ENCODE measurements around the gene RPL18. TPM values are rescaled to one million over a fixed set of nuclear protein-coding genes. Genes with fewer than 3 reads are reported as not detected.

The RPL18 gene
- total and polyA plus RNA-seq, 9 of the 15 experiments (the other 6 are each of a cell fraction or from before 2014, with no cell fraction given) = 312 to 2,635 (median 1,653) TPM

GRCh38 chr19:48637449-48637947 is 18.5 kb upstream of the RPL18 start (continued):
- TF ChIP-seq ZFP91 (CRISPR knock-in tag; IDR thresholded peaks at IDR 0.05) (peak; percentile 96), ZNF740 (CRISPR knock-in tag; IDR thresholded peaks at IDR 0.05) (peak; percentile 49; the same call in 1 of the 2 replicates), ZNF740 (tag; IDR thresholded peaks at IDR 0.05) (no peak), CREB3L1 (IDR thresholded peaks at IDR 0.05; ENCODE audit: borderline replicate concordance, low read depth) (peak; percentile 62; the same call in 1 of the 2 replicates), E2F1 (CRISPR knock-in tag; IDR thresholded peaks at IDR 0.05) (peak; percentile 73), TAF15 (IDR thresholded peaks at IDR 0.05; ENCODE audit: low read depth, low read length) (no peak), CTCFL (IDR thresholded peaks at IDR 0.05; ENCODE audit: borderline replicate concordance, insufficient read depth, low read depth, low read length, poor library complexity, severe bottlenecking) (peak; percentile 86), USF2 (CRISPR knock-in tag; IDR thresholded peaks at IDR 0.05) (peak; percentile 69), ATF6 (CRISPR knock-in tag; IDR thresholded peaks at IDR 0.05) (peak; percentile 95; the same call in 1 of the 2 replicates), ZBTB7A (IDR thresholded peaks at IDR 0.05; ENCODE audit: borderline replicate concordance, control insufficient read depth, low read depth, low read length) (no peak; the same call in none of the 2 replicates), TRIM24 (IDR thresholded peaks at IDR 0.05) (0 out of 4 replicates have a peak, but pooled peaks of 1 of the 2 experiments have one; percentile 6), RAD51 (IDR thresholded peaks at IDR 0.05; ENCODE audit: borderline replicate concordance, low read depth) (peak; percentile 72; the same call in 1 of the 2 replicates), RBM25 (IDR thresholded peaks at IDR 0.05; ENCODE audit: low read depth, low read length, severe bottlenecking) (peak; percentile 90), RNF2 (IDR thresholded peaks at IDR 0.05) (peak; percentile 80)

Measured in K562 (cell line).